ENCODE measurements around the gene TDRD12.
"Not testable (repeated sequence)": the region's sequence is repeated elsewhere in the genome, so short reads cannot be mapped to it uniquely, and the experiment has no call there.

Gene TDRD12

DNA sequence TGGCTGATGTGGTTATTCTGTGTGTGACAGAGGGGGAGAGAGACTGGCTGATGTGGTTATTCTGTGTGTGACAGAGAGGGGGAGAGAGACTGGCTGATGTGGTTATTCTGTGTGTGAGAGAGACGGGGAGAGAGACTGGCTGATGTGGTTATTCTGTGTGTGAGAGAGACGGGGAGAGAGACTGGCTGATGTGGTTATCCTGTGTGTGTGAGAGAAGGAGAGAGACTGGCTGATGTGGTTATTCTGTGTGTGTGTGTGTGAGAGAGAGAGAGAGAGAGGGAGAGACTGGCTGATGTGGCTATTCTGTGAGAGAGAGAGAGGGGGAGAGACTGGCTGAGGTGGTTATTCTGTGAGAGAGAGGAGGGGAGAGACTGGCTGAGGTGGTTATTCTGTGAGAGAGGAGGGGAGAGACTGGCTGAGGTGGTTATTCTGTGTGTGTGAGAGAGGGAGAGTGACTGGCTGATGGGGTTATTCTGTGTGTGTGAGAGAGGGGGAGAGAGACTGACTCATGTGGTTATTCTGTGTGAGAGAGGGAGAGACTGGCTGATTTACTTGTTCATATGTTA is 27.1 kb downstream of the TDRD12 start:
- DNase-seq (ENCODE audit: low spot score) = not testable (repeated sequence)

DNA sequence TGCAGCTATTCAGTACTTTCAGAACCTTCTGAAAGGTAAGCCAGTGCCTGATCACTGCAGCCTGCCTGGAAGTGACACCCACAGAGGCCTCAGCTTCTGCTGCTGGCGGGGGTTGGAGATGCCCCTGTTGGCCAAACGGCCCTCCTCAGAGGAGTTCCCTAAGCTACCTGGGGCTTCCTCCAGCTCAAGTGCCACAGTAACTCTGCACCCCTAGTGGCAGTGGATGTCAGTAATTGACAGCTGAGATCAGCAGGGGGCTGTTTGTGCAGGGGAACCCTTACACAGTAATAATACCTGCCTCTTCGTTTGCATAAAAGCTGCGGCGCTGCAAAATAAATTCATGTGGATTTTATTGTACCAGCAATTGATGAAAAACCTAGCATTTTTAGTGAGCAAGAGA is 28.9 kb downstream of the TDRD12 start:
- peak; percentile 18 for DNase-seq (ENCODE audit: low spot score)

DNA sequence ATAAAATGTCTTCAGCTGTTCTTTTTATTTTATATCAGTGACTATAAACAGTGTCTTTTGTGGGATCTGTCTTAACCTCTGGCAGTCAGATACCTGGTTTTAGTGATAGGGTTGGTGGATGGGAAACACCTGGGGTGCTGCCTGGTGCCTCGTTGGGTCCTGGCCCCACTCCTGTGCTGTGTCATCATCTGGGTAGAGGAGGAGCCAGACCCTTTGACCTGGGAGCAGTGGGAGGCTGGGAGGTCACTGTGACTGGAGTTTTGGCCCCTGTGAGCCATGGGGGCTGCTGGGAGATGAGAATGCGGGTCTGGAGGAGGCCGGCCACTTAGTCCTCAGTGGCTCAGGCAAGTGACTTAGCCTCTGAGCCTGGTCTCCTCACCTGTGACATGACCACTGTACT is 29.4 kb downstream of the TDRD12 start:
- no peak for DNase-seq (ENCODE audit: low spot score)

DNA sequence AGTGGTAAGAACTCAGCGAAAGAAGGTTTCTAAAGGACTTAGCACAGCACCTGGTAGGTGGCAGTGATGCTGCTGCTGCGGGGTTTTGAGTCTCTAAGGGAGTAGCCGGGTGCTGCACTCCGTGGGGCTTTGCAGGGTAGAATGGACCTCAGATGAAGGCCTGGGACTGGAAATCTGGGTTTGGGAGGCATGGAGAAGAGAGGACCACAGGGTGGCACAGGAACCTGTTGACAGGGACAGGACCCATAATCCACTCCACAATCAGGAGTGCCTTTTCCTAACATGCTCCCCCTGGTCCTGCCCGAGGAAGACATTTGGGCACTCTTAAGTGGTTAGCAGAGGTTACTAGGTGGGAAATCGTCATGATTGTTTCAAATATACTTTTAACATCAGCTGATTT is 29.8 kb downstream of the TDRD12 start:
- no peak for DNase-seq (ENCODE audit: low spot score)

DNA sequence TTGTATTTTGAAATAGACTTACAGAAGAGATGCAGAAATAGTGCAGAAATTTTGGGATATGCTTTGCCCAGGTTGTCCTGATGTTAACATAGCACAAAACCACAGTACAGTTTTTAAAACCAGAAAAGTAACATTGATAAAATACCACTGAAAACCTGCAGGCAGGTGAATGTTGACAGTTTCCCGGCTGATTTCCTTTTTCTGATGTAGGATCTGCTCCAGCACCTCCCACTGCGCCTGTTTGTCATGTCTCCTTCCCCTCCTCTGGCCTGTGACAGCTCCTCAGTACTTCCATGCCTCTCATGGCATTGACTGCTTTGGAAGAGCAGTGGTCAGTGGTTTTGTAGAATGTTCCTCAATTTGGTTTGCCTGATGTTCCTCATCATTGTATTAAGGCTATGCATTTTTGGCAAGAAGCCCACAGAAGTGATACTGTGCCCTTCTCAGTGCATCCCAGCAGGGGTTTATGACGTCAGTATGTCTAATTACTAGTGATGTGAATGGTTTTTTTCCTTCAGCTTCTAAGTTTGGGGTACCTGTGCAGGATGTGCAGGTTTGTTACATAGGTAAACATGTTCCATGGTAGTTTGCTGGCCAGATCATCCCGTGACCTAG is 31.0 kb downstream of the TDRD12 start:
- DNase-seq (ENCODE audit: low spot score) = no peak

DNA sequence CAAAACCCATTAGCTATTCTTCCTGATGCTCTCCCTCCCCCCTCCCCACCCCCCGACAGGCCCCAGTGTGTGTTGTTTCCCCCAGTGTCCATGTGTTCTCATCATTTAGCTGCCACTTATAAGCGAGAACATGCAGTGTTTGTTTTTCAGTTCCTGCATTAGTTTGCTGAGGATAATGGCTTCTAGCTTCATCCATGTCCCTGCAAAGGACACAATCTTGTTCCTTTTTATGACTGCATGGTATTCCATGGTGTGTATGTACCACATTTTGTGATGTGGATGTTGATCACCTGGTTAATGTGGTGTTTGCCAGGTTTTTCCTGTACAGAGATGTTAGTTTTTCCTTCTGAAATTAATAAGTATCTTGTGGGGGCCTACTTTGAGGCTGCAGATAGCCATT is 31.5 kb downstream of the TDRD12 start:
- no peak for DNase-seq (ENCODE audit: low spot score)

DNA sequence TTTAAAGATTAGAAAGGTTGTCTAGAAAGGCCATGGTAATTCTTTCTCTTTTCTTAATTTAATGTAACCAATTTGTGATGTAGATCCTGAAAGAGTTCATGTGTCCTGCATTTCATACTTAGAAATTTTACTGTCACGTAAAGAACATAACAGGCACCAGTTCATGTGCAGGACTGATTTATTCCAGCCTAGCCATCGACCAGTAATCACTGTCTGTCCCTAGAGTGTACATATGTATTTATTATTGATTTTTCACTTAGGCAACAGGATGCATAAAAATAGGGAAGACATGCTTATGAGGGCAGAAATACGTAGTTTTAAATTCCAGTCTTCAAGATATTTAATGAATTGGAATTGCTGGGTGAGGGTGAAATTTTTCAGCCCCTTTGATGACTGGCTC is 37.6 kb downstream of the TDRD12 start:
- no peak for DNase-seq (ENCODE audit: low spot score)

DNA sequence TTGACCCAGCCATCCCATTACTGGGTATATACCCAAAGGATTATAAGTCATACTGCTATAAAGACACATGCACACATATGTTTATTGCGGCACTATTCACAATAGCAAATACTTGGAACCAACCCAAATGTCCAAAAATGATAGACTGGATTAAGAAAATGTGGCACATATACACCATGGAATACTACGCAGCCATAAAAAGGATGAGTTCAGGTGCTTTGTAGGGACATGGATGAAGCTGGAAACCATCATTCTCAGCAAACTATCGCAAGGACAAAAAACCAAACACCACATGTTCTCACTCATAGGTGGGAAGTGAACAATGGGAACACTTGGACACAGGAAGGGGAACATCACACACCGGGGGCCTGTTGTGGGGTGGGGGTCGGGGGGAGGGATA is 45.8 kb downstream of the TDRD12 start:
- not testable (repeated sequence) for DNase-seq (ENCODE audit: low spot score)

DNA sequence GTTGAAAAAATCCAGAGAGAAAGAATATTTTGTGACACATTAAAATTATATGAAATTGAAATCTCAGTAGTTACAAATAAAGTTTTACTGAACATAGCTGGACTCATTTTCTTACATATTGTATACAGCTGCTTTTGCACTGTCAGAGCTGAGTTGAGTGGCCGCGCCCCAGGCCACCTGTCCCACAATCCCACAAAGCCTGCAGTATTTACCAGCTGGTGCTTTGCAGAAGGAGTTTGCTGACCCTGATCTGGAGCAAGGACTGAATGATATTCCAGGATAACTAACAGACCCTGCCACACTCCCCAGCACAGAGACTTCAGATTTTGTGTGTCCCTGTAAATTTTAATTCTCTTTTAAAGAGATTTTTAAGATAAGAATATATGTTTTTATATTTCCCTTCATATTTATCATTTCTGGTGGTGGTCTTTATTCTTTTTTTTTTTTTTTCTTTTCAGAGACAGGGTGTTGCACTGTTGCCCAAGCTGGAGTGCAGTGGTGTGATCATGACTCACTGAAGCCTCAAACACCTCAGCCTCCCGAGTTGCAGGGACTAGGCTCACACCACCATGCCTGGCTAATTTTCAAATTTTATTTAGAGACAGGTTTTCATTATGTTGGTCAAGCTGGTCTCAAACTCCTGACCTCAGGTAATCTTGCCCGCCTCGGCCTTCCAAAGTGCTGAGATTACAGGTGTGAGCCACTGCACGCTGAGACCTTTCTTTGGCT is 48.5 kb downstream of the TDRD12 start:
- DNase-seq (ENCODE audit: low spot score) = no peak

DNA sequence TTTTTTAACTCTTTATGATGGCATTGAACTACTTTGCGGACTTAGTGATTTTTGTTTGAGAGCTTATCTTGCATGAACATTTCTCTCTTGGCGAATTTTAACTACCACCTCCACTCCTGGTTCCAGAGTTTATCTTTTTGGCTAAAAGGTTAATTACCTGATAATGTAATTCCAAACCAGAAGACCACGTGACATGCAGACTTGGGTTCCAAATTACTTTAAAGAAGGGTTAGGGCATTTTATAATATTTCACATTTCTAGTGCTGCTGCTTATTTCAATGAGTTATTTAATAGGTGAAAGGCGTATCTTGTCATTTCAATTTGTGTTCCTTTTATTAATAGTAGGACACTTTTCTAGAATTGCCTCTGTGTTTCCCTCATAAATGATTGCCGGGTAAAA is 52.0 kb downstream of the TDRD12 start:
- DNase-seq (ENCODE audit: low spot score) = no peak

DNA sequence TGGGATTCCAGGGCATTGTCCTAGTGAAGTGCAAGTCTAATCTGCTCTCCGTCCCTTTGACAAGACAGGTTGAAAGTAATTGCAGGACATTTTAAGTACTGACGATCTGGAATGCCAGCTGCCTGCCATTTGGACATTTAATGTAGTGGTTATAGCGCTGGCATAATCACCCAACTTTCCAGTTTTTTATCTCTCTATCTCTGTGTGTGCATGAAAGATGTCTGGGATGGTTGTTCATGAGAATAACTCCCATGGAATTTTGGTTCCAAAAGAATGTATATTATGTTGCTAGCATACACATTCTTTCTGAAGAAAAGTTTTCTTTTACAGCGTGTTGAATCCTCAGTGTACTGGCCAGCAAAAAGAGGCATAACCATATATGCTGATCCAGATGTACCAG is 53.6 kb downstream of the TDRD12 start:
- no peak for DNase-seq (ENCODE audit: low spot score)

DNA sequence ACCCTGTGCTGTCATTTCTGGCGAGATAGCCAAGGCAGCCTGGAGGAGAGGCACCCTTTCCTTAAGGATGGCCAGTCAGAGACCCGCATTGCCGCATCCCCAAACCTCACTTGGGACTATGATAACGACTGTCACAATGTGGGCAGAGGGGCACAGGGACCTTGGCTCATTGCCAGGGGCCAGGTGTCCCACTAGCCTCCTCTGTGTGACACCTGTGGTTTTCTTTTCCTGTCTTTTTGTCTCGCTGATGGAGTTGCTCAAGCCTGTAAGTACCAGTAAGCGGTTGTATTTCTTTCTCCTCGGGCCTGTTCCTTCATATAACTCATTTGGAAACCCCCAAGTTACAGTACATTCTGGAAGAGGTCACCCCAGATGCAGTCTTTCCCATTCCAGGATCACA is 59.5 kb downstream of the TDRD12 start:
- DNase-seq (ENCODE audit: low spot score) = no peak

DNA sequence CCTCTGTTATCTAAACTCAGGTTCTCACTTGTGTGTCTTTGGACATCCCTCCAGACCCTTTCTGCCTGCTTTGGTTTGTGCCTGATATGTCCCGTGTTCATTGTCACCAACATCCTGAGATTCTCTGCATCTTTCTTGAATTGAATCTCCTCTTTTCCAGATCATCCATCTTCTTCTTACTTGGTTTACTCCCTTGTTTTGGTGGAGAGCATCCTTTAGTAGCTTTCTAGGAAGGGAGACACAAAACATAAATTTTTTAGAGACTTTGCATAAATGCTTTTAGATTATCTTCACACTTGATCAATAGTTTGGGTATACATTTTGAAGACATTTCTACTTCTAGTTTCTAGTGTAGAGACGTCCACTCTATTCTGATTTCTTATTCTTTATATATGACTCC is 61.7 kb downstream of the TDRD12 start:
- no peak for DNase-seq (ENCODE audit: low spot score)

DNA sequence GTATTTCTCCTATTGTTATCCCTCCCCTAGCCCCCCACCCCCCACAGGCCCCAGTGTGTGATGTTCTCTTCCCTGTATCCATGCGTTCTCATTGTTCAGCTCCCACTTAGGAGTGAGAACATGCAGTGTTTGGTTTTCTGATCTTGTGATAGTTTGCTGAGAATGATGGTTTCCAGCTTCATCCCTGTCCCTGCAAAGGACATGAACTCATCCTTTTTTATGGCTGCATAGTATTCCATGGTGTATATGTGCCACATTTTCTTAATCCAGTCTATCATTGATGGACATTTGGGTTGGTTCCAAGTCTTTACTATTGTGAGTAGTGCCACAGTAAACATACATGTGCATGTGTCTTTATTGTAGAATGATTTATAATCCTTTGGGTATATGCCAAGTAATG is 62.5 kb downstream of the TDRD12 start:
- not testable (repeated sequence) for DNase-seq (ENCODE audit: low spot score)

DNA sequence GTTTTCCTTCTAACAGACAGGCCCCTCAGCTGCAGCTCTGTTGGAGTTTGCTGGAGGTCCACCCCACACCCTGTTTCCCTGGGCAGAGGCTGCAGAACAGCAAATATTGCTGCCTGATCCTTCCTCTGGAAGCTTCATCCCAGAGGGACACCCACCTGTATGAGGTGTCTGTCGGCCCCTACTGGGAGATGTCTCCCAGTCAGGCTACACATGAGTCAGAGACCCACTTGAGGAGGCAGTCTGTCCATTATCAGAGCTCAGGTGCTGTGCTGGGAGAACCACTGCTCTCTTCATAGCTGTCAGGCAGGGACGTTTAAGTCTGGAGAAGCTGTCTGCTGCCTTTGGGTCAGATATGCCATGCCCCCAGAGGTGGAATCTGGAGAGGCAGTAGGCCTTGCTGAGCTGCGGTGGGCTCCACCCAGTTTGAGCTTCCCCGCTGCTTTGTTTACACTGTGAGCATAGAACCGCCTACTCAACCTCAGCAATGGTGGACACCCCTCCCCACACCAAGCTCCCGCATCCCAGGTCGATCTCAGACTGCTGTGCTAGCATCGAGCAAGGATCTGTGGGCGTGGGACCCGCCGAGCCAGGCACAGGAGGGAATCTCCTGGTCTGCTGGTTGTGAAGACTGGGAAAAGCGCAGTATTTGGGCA is 67.7 kb downstream of the TDRD12 start:
- DNase-seq (ENCODE audit: low spot score) = not testable (repeated sequence)

DNA sequence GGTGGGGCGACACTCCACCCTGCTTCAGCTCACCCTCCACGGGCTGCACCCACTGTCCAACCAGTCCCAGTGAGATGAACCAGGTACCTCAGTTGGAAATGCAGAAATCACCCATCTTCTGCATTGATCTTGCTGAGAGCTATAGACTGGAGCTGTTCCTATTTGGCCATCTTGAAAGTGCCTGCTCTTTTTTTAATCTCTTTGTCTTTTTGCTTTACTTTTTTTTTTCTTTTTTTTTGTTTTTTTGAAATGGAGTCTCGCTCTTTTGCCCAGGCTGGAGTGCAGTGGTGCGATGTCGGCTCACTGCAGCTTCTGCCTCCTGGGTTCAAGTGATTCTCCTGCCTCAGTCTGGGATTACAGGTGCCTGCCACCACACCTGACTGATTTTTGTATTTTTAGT is 68.3 kb downstream of the TDRD12 start:
- DNase-seq (ENCODE audit: low spot score) = not testable (repeated sequence)

DNA sequence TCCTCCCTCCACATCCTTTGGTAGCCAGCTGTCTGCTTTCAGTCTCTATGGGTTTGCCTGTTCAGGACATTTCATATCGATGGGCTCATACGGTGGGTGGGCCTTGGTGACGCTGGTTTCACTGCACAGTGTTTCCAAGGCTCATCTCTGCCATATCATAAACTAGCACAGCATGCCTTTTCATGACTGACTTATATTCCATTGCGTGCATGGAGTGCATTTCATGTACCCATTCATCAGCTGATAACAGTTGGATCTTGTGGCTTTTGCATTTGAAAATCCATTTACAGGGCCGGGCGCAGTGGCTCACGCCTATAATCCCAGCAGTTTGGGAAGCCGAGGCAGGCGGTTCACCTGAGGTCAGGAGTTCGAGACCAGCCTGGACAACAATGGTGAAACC is 69.9 kb downstream of the TDRD12 start:
- no peak for DNase-seq (ENCODE audit: low spot score)

DNA sequence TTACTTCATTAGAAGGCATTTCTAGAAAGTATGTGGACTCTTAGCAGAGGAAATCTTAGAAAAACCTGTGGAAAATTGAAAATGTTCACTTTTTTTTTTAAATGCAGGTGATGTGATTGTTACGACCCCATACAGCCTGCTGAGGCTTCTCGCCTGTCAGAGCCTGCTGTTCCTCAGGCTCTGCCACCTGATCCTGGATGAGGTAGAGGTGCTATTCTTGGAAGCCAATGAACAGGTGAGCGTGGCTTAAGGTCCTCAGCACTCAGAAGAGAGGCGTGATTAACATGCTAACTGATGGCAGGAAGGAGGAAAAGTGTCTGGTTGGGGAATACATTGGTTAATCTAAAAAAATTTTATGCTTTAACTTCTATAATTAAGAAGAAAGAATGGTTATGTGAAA is 78.6 kb downstream of the TDRD12 start:
- no peak for DNase-seq (ENCODE audit: low spot score)

DNA sequence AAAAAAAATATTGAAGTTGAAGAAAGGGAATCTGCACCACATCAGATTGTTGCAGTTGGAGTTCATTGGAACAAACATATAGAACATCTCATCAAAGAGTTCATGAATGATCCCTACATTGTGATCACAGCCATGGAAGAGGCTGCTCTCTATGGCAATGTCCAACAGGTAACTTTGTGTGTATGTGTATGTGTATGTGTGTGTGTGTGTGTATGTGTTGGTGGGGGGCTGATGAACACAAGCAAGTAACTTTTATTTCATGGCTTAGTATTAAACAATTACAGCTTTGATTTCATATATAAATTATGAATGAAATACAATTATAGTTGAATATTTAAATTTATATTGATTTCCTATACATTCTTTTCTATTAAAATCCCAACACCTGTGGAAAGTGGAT is 80.6 kb downstream of the TDRD12 start:
- DNase-seq (ENCODE audit: low spot score) = no peak

DNA sequence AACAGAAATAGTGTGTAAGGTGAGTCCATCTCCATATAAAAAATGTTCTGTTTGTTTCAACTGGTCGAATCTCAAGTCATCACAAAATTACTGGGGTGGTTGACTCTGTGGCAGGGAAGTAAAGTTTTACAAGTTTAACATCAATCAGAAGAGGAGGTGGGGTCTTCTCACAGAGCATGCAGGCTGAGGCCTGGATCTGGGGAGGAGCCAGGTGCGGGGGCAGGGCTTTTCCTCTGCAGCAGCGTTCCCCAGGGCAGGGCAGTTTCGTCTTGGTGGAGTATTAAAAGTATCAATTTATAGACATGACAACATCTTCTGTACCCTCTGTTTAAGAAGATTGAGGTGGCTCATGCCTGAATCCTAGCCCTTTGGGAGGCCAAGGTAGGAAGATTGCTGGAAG is 81.2 kb downstream of the TDRD12 start:
- DNase-seq (ENCODE audit: low spot score) = no peak

DNA sequence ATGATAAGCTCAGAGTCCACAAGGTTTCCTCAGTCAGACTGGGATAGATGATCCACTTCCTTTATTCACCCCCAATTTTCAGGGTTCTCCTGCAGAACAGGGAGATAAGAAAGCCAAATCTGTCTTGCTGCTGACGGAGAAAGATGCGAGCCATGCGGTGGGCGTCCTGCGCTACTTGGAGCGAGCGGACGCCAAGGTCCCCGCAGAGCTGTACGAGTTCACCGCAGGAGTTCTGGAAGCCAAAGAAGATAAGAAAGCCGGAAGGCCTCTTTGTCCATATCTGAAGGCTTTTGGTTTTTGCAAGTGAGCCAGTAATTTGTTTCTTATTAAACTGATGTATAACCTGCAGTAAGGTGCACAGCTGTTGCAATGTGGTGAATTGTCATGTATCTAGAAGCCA is 83.3 kb downstream of the TDRD12 start:
- DNase-seq (ENCODE audit: low spot score) = no peak

DNA sequence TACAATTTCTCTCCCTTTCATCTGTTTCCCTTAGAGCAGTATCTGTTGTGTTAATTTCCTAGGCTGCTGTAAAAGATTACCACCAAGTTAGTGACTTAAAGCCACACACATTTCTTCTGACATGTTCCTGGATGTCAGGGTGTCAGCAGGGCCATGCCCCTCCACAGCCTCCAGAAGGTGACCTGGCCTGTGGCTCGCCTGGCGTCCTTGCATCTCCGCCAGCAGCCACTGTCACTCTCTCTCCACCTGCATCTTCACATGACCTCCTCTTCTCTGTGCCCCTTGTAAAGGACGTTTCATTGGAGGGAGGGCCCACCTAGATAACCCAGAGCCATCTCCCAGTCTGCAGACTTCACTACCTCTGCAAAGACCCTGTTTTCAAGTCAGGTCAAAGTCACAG is 88.7 kb downstream of the TDRD12 start:
- DNase-seq (ENCODE audit: low spot score) = no peak

DNA sequence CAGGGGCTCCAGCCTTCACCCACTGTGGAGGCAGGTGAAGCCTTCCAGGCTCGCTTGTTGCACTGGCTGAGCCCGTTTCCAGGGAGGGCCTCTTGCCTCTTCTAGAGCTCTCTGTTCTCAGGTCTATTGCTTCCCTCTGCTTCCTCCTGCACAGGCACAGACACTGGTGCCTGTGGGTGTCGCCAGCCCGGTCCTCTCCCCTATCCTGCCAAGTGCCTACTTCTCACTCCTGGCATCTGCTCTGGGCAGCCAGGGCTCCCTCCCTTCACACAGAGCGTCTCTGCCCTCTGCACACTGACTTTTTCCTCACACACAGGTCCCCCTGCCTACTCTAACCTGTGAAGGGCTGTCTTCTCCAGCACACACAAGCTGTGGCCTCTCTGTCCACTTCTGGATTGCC is 89.7 kb downstream of the TDRD12 start:
- no peak for DNase-seq (ENCODE audit: low spot score)
